SH-SY5Y (cell line): Measurements from ENCODE around the gene CLSTN1.

Experiments used
- GATA2 ChIP-seq: IDR thresholded peaks from 2 replicates; pipeline ENCODE4 v1.6.1; 2011; ENCODE audit warnings: mild to moderate bottlenecking, low read depth, low read length
- GATA3 ChIP-seq: IDR thresholded peaks from 2 replicates; pipeline ENCODE4 v1.6.1; 2011; ENCODE audit warnings: low read depth, mild to moderate bottlenecking, low read length, moderate library complexity

DNA sequence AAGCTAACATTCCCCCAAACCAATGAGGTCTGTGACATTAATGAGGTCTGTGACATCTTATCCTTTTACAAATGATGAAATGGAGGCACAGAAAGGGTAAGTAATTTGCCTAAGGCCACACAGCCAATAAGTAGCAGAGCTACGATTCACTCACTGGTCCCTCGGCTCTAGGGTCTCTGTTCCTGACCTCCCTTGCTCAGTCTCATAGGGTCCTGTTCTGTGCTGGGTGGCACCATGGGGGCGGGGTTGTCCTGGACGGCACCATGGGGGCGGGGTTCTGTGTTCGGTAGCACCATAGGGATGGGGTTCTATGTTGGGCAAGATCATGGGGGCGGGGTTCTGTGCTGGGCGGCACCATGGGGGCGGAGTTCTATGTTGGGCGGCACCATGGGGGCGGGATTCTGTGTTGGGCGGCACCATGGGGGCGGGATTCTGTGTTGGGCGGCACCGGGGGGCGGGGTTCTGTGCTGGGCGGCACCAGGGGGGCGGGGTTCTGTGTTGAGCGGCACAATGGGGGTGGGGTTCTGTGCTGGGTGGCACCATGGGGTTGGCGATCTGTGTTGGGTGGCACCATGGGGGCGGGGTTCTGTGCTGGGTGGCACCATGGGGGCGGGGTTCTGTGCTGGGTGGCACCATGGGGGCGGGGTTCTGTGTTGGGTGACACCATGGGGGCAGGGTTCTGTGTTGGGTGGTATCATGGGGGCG, 55.6 kb downstream of the CLSTN1 start:
- TF ChIP-seq GATA2: no peak
- no peak for TF ChIP-seq GATA3
